HL-60/S4 treated with retinoic acid at 250 ng/mL for 4 days and 3 days (cell line): ENCODE data around the gene TMEM38B.

Experiments
- in situ Hi-C: fragments of 300-500 bp; cut with MboI; formaldehyde crosslinking; loops from 2 replicates; pipeline ENCODE4 v1.7.0; 2022; ENCODE audit warnings: low sequenced_read_pairs

Gene TMEM38B

DNA sequence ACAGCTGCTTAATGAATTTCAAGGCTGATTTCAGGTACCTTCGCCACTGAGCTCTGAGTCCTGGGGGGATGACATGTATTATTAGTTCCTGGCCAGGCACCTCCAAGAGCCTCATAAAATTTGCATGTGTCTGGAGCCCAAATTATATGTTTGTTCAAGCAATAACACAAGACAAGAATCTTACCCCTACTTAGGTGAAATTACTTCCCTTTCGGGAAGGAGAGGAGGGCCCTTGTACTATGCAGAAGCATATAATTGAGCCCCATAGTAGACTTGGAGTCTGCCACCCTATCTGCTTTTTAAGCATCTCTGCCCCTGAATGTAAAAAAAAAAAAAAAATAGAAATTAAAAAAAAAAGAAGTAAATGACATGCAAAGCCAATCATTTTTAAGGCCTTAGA lies 13.0 kb upstream of the TMEM38B start:
- in situ Hi-C loops = loop anchor here (25.0 kb wide), 1 partner anchor 894 kb away; no protein-coding TSS in a partner anchor

DNA sequence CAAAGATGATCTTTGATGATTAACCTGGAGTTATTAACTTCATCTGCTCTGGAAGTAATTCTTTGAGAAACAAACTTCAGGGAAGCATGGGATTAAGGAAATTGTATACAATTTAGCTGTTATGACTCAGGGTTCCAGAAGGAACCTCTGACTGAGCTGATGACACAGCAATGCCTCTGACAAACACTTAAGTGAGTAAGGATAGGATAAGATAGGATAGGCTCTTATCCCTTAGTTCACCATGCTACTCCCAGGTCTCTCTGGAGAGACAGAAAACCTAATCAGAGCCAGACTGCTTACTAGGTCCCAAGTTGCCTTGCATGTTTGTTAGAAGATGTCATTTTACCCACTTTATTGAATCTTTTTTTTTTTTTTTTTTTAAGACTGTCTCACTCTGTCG lies 12.6 kb upstream of the TMEM38B start:
- in situ Hi-C loops = loop anchor here (25.0 kb wide), 1 partner anchor 894 kb away; no protein-coding TSS in a partner anchor

DNA sequence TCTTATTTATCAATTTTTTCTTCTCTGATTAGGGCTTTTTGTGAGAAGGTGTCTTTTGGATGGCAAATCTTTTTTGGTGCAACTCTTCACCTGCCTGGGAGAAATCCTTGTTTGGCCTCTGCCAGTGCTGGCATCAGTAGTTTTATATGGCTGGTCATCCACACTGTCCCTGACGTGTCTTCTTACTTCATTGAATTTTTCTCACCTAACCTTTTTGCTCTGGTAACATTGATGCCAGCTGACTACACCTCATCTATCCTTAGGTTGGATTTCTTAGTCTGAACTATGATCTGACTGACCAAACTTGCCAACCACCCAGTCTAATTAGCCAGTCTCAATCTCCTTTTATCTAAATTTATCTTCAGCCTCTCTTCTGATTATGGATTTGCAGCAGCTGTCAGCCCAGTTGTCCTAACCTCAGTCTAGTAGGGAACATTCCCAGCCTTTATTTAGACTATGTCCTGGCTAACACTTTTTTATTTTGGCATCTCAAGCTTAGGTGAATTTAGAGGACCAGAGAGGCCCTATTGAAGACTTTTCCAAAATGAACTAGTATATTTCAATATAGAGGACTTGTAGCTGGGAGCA lies 10.6 kb upstream of the TMEM38B start:
- in situ Hi-C loops = loop anchor here (25.0 kb wide), 1 partner anchor 896 kb away; no protein-coding TSS in a partner anchor

- in situ Hi-C loops = loop anchor here (25.0 kb wide), 1 partner anchor 900 kb away; no protein-coding TSS in a partner anchor
These were observed 7.4 kb upstream of the TMEM38B start for GRCh38 chr9:105686936-105687335.

DNA sequence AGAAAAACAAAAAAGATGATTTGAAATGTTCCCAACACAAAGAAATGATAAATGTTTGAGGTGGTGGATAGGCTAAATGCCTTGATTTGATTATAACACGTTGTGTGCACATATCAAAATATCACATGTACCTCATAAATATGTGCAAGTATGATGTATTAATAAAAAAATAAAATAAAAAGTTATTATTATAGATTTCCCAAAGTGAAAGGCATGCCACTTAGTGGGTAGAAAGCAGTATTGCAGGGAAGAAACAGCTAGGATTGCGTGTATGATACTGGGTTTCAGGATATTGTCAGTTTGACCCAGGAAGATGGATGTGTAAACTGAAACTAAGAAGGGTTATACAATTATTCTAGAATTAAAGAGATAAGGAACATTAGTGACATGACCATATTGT lies 3.6 kb upstream of the TMEM38B start:
- in situ Hi-C loops = loop anchor here (25.0 kb wide), 1 partner anchor 903 kb away; no protein-coding TSS in a partner anchor

DNA sequence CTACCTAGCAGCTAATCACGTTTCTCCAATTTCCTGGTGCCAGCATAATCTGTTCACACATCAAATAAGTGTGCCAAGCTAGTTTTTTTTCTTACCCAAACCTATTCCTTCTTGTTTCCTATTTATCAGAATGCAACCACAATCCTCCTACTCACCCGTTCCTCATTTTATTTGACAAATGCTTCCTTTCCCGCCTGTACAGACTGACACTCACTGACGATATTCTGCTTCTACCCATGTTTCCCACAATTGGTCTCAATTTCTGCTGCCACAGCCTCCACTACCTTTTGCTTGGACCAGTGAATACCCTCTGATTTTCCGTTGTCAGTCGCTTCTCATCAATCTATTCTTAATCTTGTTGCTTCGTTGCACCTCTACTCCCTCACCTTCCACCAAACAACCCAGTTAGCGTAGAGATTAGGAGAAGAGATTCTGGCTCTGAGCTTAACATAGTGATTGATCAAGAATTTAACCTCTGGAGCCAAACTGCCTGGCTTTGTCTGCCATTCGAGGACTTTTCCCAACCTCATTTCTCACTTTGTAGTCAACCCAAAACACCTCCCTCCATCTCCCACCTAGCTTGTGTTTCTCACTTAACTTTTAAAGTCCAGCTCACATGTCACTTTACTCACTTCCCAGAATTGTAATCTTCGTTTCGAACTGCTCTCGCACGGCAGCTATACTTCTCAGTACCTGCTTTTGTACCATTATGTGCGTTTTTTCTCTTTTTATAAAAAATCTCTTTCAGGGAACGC lies 729 bp upstream of the TMEM38B start:
- in situ Hi-C loops = loop anchor here (25.0 kb wide), 1 partner anchor 906 kb away; no protein-coding TSS in a partner anchor

GRCh38 chr9:105694848-105695581 lies 674 bp downstream of the TMEM38B start:
- in situ Hi-C loops = loop anchor here (25.0 kb wide), 1 partner anchor 908 kb away; no protein-coding TSS in a partner anchor

GRCh38 chr9:105696219-105696793 lies 2.0 kb downstream of the TMEM38B start:
- in situ Hi-C loops = loop anchor here (25.0 kb wide), 1 partner anchor 909 kb away; no protein-coding TSS in a partner anchor

DNA sequence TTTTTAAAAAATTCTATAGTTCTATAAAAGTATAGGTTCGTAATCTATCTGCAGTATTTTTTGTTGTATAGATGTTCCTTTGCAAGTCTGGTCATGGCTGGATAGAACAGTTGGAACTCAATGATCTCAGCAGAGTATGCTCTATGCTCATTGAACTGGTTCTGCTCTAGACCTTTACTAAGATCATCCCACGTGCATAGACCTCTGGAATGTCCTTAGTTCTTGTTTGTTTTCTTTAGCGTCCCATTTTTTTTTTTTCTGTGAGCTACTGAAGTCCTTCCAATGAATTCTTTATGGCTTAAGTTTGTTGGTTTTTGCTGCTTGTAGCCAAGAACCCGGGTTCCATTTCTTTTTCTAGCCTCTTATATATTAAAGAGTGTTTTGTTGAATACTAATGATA lies 3.5 kb downstream of the TMEM38B start:
- in situ Hi-C loops = loop anchor here (25.0 kb wide), 1 partner anchor 911 kb away; no protein-coding TSS in a partner anchor

GRCh38 chr9:105698348-105698870 lies 4.1 kb downstream of the TMEM38B start:
- in situ Hi-C loops = loop anchor here (25.0 kb wide), 1 partner anchor 911 kb away; no protein-coding TSS in a partner anchor

GRCh38 chr9:105700668-105701067 lies 6.3 kb downstream of the TMEM38B start:
- in situ Hi-C loops = loop anchor here (25.0 kb wide), 1 partner anchor 88 kb away; no protein-coding TSS in a partner anchor

GRCh38 chr9:105701145-105701544 lies 6.8 kb downstream of the TMEM38B start:
- in situ Hi-C loops = loop anchor here (25.0 kb wide), 1 partner anchor 89 kb away; no protein-coding TSS in a partner anchor

DNA sequence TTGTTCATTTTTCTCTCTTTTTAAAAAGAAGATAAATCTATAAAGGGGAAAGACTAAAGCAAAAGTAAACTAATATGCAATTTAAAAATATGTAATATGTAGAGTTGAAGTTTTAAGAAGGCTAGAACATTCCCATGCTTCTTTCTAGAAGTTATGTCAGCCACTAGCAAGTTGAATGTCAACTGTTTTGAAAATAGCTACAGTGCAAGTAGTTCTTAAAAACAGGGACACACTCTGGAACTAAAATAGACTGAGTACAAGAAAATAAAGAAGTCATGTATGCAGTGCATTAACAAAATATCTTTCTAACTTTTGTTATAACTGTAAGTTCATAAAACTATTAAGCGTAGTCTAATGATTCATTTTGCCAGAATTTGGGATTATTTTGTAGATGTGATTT lies 7.9 kb downstream of the TMEM38B start:
- in situ Hi-C loops = loop anchor here (25.0 kb wide), 1 partner anchor 90 kb away; no protein-coding TSS in a partner anchor

DNA sequence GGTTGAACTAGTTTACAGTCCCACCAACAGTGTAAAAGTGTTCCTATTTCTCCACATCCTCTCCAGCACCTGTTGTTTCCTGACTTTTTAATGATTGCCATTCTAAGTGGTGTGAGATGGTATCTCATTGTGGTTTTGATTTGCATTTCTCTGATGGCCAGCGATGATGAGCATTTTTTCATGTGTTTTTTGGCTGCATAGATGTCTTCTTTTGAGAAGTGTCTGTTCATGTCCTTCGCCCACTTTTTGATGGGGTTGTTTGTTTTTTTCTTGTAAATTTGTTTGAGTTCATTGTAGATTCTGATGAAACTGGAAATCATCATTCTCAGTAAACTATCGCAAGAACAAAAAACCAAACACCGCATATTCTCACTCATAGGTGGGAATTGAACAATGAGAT lies 9.3 kb downstream of the TMEM38B start:
- in situ Hi-C loops = loop anchor here (25.0 kb wide), 1 partner anchor 91 kb away; no protein-coding TSS in a partner anchor

DNA sequence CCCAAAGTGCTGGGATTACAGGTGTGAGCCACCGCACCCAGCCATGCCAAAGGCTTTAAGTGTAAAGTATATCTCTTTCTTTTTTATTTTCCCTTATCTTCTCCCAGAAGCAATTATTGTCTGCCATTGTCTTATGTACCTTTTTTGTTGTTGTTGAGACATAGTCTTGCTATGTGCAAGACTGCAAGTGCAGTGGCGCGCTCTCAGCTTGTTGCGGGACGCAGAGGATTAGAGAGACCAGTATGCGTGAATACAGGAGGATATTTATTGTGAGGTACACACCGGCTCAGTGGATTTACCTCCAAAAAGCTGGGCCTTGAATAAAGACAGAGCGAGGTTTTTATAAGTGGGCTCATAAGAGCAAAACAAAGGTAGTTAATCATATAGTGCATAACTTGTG lies 11.8 kb downstream of the TMEM38B start:
- in situ Hi-C loops = loop anchor here (25.0 kb wide), 1 partner anchor 94 kb away; no protein-coding TSS in a partner anchor

DNA sequence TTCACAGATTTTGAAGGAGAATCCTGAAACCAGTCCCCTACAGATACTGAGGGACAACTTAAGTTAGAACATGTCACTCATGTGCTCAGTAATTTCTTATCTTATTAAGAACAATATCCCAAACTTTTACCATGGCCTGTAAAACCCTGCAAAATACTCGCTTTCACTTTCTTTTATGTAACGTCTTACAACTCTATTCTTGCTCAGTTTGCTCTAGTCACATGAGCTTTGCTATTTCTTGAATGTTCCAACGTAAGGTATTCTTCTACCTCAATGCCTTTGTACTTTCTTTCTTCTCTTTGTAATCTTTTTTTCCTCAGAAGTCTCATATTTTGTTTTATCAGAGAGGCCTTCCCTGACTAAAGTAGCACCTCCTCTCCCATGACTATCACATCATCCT lies 14.1 kb downstream of the TMEM38B start:
- in situ Hi-C loops = loop anchor here (25.0 kb wide), 1 partner anchor 96 kb away; no protein-coding TSS in a partner anchor

- in situ Hi-C loops = loop anchor here (25.0 kb wide), 1 partner anchor 98 kb away; no protein-coding TSS in a partner anchor
These were observed 16.3 kb downstream of the TMEM38B start for GRCh38 chr9:105710638-105711037.

- in situ Hi-C loops = loop anchor here (25.0 kb wide), 1 partner anchor 100 kb away; no protein-coding TSS in a partner anchor
These were observed 17.5 kb downstream of the TMEM38B start for GRCh38 chr9:105711867-105712266.

DNA sequence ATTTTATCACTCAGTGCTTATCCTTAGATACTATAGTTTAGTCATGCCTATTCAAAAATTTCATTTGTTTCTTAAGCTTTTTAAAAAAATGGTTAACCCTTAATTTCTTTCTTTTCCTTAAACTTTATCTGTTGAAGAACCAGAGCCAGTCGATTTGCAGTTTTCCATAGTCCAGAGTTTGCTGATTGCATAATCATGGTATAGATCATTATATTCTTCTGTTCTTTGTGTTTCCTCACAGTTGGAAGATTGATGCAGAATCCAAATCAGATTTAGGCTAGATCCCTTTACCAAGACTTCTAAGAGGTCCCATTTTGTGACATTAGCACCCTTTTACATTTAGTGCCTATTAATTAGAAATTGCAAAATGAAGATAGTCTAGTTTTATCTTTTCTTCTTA lies 18.0 kb downstream of the TMEM38B start:
- in situ Hi-C loops = loop anchor here (25.0 kb wide), 1 partner anchor 100 kb away; no protein-coding TSS in a partner anchor

DNA sequence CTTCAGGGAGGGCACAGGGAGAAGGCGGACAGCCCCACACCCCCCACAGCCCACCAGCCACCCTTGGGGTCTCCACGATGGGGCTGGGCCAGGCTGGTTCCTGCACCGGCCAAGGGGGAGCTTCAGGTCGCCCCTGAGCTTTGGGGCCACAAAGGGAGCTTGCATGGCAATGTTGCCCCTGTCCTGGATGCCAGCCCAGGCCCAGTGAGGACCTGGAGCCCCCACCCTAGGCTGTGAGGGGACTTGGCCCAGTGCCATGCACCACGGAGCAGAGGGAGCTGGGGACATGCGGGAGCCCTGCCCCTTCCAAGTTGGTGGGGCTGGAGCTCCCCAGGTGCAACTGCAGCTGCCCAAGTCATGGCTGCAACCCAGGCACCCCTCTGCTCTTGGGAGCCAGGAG lies 18.4 kb downstream of the TMEM38B start:
- in situ Hi-C loops = loop anchor here (25.0 kb wide), 1 partner anchor 100 kb away; no protein-coding TSS in a partner anchor
